Endometrial microvascular endothelial cells (primary cell): ENCODE data around the gene PLPPR5. TPM values are rescaled to one million over a fixed set of nuclear protein-coding genes. Genes with fewer than 3 reads are reported as not detected.
"Not testable (repeated sequence)": the region's sequence is repeated elsewhere in the genome, so short reads cannot be mapped to it uniquely, and the experiment has no call there.

Experiments
- in situ Hi-C: cut with HindIII; loops from 2 replicates; pipeline ENCODE4 v1.10.0; 2017; ENCODE audit warnings: low sequenced_read_pairs, low pct_unique_long_range_greater_than_20kb; ENCODE audit errors: inconsistent ontology term
- total RNA-seq: library from RNA; depleted of rRNA; stranded (reverse); fragments of >200 nt; gene quantifications from one replicate; pipeline ENCODE4 v1.2.3, GENCODE V29; 2015; ENCODE audit errors: inconsistent ontology term

The PLPPR5 gene, protein sequence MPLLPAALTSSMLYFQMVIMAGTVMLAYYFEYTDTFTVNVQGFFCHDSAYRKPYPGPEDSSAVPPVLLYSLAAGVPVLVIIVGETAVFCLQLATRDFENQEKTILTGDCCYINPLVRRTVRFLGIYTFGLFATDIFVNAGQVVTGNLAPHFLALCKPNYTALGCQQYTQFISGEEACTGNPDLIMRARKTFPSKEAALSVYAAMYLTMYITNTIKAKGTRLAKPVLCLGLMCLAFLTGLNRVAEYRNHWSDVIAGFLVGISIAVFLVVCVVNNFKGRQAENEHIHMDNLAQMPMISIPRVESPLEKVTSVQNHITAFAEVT
- not detected for total RNA-seq

- in situ Hi-C loops: no loop called here
Observed at GRCh38 chr1:99004861-99005442, at the start of gene PLPPR5. TSS of gene PLPPR5 (minus strand) at chr1:99004861. CDS start at chr1:99004671, 190 bp downstream.

DNA sequence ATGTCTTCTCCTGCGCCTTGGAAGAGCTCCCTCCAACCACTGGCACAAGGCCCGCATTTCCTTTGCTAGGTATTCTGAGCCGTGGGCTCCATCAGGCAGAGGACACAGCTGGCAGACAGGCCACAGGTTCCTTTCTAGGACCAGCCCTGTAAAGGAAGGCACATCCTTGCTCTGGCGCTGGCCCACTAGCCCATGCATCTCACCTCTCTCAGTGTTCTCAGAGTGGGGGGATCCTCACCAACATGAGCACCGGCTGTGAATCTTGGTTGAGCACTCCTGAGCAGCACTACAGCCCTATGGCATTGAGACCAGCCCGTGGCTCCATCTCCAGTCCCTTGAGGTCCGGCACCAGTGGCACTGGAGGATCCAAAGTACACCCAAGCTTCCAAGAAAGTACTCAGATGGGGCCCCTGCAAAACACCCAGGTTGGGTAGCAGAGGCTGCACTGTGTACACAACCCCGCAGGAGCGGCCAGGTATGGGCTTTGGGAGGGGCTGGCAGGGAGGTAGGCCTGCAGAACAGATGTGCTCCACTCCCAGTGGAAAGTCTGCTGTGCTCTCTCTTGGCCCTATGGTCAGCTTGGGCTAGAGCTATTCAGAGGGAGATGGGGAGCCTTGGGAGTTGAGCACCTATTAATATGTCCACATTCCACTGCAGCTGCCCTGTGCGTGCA, 47.1 kb upstream of the PLPPR5 start:
- in situ Hi-C loops: no loop called here

- in situ Hi-C loops: no loop called here
Observed at GRCh38 chr1:99049745-99050144, 45.1 kb upstream of the PLPPR5 start.

- in situ Hi-C loops: not testable (repeated sequence)
Observed at GRCh38 chr1:99036746-99037145, 32.1 kb upstream of the PLPPR5 start.

GRCh38 chr1:99018313-99018712, 13.7 kb upstream of the PLPPR5 start:
- in situ Hi-C loops: no loop called here

GRCh38 chr1:99017655-99018054, 13.0 kb upstream of the PLPPR5 start:
- in situ Hi-C loops: no loop called here

DNA sequence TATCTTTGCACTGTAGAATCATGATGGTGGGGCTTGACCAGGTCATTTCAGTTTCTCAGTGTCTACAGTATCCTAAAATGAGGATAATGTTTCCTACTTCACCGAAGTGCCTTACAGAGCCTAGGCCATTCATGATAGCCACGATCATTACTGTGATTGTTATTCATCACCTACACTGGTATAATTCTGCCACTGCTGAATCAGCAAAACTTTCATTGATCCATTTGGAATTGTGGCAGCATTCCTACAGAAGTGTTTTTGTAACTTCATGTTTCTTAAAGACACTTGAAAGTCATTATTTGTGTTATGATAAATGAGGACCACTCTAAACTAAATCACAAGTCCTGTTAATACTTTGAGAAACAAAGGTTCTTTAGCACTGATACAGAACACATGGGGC, 6.0 kb upstream of the PLPPR5 start:
- in situ Hi-C loops: no loop called here

- in situ Hi-C loops: no loop called here
Observed at GRCh38 chr1:99007366-99007765, 2.7 kb upstream of the PLPPR5 start.

- in situ Hi-C loops: no loop called here
Observed at GRCh38 chr1:99005537-99005942, 879 bp upstream of the PLPPR5 start.

DNA sequence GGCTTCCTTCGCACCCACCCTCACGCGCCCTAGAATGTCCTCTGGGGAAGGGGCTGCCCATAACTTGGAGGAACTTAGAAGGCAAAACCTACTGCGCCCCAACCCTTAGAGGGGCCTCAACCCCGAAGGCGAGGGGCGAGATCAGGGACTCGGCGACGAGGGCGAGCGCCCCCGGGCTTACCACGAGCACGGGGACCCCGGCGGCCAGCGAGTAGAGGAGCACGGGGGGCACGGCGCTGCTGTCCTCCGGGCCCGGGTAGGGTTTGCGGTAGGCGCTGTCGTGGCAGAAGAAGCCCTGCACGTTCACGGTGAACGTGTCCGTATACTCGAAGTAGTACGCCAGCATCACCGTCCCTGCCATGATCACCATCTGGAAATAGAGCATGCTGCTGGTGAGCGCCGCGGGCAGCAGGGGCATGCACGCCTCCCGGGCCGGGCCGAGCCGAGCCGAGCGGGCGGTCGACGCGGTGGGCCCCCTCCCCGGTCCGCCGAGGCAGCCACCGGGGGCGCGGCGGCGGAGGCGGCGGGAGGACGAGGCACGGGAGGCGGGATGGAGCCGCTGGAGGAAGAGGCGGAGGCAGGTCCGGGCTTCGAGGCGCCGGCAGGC, 304 bp downstream of the PLPPR5 start:
- in situ Hi-C loops: no loop called here

DNA sequence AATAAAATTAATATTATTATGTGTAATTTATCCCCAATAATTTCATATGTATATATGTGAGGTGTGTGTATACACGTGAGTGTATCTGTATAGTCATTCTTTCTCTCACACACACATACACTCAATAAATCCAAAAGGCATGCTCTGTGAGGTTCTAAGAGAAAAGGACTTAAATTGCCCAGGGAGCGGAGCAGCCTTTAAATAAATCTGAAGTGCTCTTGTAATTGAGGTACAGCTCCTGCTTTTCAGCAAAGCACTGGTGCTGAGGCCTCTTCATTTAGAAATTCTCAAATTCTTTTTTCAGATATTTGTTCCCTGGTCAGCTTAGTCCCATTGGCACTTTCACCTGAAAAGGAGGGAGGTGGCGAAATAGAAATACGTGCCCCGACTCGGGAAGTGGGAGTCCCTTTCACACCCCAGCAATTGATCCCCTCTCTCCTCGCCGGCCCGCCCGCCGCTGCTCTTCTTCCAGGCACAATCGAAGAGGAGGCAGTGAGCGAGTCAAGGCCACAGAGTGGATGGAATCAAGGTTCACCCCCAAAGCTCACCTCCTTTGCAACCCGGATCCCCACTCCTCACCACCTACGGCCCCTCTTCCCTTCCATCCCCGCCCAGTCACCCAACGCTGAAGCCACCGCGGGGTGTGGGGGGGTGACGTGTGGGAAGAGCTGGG, 944 bp downstream of the PLPPR5 start:
- in situ Hi-C loops: no loop called here

DNA sequence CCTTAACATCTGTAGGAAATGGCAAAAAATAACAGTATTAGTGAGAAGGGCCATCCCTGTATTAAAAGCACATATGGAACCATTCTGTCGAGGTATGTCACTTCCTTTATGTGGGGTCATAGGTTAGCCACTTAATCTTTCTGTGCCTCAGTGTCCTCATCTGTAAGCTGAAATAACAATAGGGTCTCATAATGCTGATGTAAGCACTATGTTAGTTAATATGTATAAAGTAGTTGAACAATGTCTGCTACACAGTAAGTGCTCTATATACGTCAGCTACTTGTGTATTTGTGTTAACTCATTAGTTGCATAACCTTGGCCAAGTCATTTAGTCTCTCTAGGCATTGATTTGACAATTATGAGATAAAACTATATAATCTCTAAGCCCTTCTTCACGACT, 11.8 kb downstream of the PLPPR5 start:
- in situ Hi-C loops: no loop called here

GRCh38 chr1:98991127-98992012, 13.3 kb downstream of the PLPPR5 start:
- in situ Hi-C loops: no loop called here

GRCh38 chr1:98989556-98989907, 15.1 kb downstream of the PLPPR5 start:
- in situ Hi-C loops: no loop called here

GRCh38 chr1:98988904-98989555, 15.6 kb downstream of the PLPPR5 start:
- in situ Hi-C loops: no loop called here

DNA sequence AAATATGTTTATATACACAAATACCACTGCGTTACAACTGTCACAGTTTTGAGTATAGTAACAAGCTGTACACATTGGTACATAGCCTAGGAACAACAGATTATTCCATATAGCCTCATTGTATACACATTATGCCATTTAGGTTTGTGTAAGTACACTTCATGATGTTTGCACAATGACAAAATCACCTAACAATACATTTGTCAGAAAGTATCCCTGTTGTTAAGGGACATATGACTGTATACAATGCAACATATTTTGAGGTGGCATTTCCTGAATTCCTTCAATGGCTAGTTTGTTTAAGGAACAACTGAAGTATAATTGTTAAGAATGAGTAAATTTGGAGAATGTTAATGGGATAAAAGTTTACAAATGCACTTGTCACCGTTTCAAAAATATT, 19.0 kb downstream of the PLPPR5 start:
- in situ Hi-C loops: no loop called here

- in situ Hi-C loops: no loop called here
Observed at GRCh38 chr1:98981917-98982513, 22.6 kb downstream of the PLPPR5 start.

DNA sequence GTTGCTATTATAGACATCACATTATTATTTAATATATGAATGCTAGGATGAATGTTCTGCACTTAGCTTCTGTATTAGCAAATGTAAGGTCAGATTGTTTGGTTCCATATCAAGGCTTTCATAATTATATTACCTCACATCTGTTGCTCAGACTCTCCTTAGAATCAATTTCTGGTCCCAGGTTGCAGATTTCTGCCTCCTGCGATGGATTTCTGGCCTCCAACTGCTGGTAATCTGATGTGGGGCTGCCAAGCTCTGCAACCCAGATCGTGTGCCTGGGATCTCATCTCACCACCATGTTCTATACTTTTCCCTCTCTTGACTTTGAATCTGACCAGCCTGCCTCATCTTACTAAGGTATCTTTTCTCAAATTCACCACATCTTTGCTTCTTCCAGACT, 25.2 kb downstream of the PLPPR5 start:
- in situ Hi-C loops: no loop called here
